GM12878 (cell line): Measurements from ENCODE around the gene DPP9. TPM values are rescaled to one million over a fixed set of nuclear protein-coding genes. Genes with fewer than 3 reads are reported as not detected.

Experiments used
- CBX5 ChIP-seq: sonication (generic); IDR thresholded peaks from 2 replicates; pipeline ENCODE4 v1.6.1; 2016; ENCODE audit warnings: low read depth, moderate library complexity, mild to moderate bottlenecking, inconsistent platforms
- FOS ChIP-seq: IDR thresholded peaks from 3 replicates; pipeline ENCODE4 v1.6.1; 2011; ENCODE audit warnings: borderline replicate concordance; ENCODE audit not compliant: insufficient read length; ENCODE audit errors: extremely low read depth
- NBN ChIP-seq: fragments of 450-650 bp; IDR thresholded peaks from 2 replicates; pipeline ENCODE4 v1.6.1; 2016
- SP1 ChIP-seq: IDR thresholded peaks from one replicate; pipeline ENCODE4 v1.6.1; 2011; ENCODE audit warnings: low read depth, low read length
- ZBTB4 ChIP-seq: fragments of 450-650 bp; formaldehyde crosslinking; IDR thresholded peaks from 2 replicates; pipeline ENCODE4 v1.4.0; 2022; ENCODE audit warnings: mild to moderate bottlenecking, moderate library complexity
- polyA plus RNA-seq, 11 experiments: library from polyadenylated mRNA; depleted of rRNA in 4 of 11; unstranded in 6 of 11; stranded (reverse) in 5 of 11; fragments of >200 nt; fragmentation: Nextera tagmentation in 4 of 11; fragmentation: Illumina TruSeq in 1 of 11; extraction: Ambion mirVana in 4 of 11; extraction: Trizol in 1 of 11; gene quantifications; 1 replicate in 1 of 11; 2 replicates in 10 of 11; pipeline versions ENCODE4 v1.2.1 to v1.2.3, GENCODE V29; 2011 to 2016; ENCODE audit warnings: inconsistent platforms in 2 of 11, missing spikeins in 2 of 11, low read depth in 1 of 11
- total RNA-seq, 4 experiments: library from RNA; depleted of rRNA in 3 of 4; stranded (reverse); fragments of >200 nt in 3 of 4; fragmentation: Illumina TruSeq in 1 of 4; extraction: Trizol in 1 of 4; gene quantifications; 2 replicates each; pipeline versions ENCODE4 v1.2.1 to v1.2.3, GENCODE V29; 2013 to 2021
- TF ChIP-seq, protein P1 (sequence below): fragments of 450-650 bp; IDR thresholded peaks from 2 replicates; pipeline ENCODE4 v1.6.1; 2016; ENCODE audit warnings: mild to moderate bottlenecking
- TF ChIP-seq, protein P2 (sequence below): fragments of 450-650 bp; IDR thresholded peaks from 2 replicates; pipeline ENCODE4 v1.6.1; 2016; ENCODE audit warnings: mild to moderate bottlenecking, moderate library complexity, borderline replicate concordance

DPP9 gene
- total and polyA plus RNA-seq, 10 of the 15 experiments (the other 5 are each of a cell fraction or from before 2014, with no cell fraction given), result 0.64 to 58.6 (median 27.6) TPM

GRCh38 chr19:4768934-4769777 lies 45.5 kb upstream of the DPP9 start (continued):
- TF ChIP-seq ZBTB4 (CRISPR knock-in tag), result 0 out of 2 replicates have a peak, but pooled peaks have one; percentile 65
- no peak for TF ChIP-seq SP1
- TF ChIP-seq CBX5, result peak; percentile 85; the same call in 1 of the 2 replicates
- peak; percentile 56 for TF ChIP-seq NBN
- TF ChIP-seq, protein P1, sequence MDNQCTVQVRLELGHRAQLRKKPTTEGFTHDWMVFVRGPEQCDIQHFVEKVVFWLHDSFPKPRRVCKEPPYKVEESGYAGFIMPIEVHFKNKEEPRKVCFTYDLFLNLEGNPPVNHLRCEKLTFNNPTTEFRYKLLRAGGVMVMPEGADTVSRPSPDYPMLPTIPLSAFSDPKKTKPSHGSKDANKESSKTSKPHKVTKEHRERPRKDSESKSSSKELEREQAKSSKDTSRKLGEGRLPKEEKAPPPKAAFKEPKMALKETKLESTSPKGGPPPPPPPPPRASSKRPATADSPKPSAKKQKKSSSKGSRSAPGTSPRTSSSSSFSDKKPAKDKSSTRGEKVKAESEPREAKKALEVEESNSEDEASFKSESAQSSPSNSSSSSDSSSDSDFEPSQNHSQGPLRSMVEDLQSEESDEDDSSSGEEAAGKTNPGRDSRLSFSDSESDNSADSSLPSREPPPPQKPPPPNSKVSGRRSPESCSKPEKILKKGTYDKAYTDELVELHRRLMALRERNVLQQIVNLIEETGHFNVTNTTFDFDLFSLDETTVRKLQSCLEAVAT, result peak; percentile 57; the same call in 1 of the 2 replicates
- TF ChIP-seq FOS, result no peak
- TF ChIP-seq, protein P2, sequence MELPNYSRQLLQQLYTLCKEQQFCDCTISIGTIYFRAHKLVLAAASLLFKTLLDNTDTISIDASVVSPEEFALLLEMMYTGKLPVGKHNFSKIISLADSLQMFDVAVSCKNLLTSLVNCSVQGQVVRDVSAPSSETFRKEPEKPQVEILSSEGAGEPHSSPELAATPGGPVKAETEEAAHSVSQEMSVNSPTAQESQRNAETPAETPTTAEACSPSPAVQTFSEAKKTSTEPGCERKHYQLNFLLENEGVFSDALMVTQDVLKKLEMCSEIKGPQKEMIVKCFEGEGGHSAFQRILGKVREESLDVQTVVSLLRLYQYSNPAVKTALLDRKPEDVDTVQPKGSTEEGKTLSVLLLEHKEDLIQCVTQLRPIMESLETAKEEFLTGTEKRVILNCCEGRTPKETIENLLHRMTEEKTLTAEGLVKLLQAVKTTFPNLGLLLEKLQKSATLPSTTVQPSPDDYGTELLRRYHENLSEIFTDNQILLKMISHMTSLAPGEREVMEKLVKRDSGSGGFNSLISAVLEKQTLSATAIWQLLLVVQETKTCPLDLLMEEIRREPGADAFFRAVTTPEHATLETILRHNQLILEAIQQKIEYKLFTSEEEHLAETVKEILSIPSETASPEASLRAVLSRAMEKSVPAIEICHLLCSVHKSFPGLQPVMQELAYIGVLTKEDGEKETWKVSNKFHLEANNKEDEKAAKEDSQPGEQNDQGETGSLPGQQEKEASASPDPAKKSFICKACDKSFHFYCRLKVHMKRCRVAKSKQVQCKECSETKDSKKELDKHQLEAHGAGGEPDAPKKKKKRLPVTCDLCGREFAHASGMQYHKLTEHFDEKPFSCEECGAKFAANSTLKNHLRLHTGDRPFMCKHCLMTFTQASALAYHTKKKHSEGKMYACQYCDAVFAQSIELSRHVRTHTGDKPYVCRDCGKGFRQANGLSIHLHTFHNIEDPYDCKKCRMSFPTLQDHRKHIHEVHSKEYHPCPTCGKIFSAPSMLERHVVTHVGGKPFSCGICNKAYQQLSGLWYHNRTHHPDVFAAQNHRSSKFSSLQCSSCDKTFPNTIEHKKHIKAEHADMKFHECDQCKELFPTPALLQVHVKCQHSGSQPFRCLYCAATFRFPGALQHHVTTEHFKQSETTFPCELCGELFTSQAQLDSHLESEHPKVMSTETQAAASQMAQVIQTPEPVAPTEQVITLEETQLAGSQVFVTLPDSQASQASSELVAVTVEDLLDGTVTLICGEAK, result peak; percentile 95
- TF ChIP-seq, all 136 proteins: peak for 34
